ENCODE results near the gene DGKD.

GRCh38 chr2:233338812-233339368, 15.4 kb upstream of the DGKD start:
- TF ChIP-seq CTCF (IDR thresholded peaks at IDR 0.05; ENCODE audit: low read depth, low read length) (no peak), EZH2phosphoT487 (IDR thresholded peaks at IDR 0.05; ENCODE audit: low read depth) (no peak)

Data from OCI-LY3 (cell line).